Measurements from ENCODE around the gene PAK1.

PAK1 gene

DNA sequence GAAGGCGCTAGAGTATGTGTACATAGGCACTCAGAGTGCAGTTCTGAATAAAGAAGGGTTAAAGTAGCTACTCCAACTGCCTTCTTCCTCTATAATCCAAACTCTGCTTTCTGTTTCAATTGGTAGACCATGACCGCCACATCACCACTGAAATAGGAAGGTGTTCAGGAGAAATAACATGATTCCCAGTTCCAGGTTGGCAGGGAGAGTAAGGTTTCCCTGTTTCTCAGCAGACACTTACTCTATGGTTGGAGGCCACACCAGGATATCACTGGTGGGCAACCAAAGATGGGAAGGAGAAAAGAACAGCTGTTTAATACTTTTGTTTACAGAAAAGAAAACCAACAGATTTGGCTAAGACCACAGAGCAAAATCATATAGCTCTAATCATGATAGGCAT lies 37.9 kb downstream of the PAK1 start:
- DNase-seq, result no peak

DNA sequence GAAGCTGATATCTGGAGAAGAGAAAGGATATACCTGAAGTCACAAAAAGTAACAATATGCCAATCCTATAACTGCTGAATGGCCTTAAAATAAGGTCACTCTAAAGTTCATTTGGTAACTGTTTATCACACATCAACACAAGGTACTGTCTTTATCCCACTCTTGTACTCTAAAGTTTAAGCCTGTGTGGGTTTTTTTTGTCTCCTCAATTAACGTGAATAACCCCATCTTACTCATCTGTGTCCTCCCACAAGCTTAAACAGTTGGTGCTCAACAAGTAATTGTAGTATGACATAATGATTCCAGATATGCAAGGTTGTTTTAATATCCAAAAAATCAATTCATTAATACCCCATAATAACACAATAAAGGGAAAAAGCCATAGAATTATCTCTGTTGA lies 42.1 kb downstream of the PAK1 start:
- no peak for DNase-seq

DNA sequence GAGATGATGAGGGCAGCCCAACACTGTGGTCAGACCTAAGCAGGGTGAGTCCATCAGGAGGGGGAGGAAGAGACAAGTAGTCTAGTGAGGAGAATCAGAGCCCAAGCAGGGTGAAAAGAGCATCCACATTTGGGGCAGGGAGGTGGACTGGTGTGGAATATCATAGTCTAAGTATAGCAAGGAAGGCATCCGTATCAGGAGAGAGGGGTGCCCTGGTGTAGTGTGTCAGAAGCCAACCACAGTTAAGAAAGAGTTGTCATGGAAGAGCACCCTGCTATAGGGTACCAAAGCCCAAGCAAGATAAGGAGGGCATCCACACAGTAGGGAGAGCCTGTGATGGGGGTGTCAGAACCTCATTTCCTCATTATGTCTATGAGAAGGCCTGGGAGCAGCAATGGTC lies 45.3 kb downstream of the PAK1 start:
- no peak for DNase-seq

DNA sequence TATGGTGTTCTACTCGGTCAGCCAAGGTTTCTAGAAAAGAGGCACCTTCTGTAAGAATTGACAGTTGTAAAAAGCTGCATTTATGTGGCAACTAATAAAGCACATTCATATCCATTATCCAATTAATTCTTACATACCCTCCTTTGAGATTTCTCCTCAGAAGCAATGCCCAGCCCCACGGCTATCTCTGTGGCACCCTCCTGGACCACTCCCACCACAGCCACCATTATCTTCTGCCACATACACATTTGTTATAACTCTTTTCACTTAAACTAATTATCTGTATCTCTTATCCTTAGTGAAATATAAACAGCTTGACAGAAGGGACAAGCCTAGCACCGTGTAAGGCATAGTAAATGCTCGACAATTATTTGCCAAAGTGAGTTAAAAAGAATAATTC lies 48.5 kb downstream of the PAK1 start:
- DNase-seq, result no peak

DNA sequence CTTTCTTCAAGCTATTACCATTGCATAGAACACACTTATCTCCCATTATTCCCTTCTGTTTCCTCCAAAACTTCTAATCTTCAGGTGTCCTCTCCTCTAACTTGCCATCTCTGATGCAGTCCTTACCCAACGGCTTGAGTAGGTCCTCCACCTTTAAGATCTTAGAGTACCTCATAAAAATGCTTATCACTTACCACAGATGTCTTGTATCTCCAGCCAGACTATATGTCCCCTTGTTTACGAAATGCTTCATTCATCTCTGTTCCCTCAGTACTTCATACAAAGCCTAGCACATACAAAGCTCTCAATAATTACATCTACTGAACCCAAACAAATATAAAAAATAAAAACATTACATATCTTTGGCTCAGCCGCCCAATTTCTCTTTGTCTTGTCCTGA lies 49.2 kb downstream of the PAK1 start:
- DNase-seq, result no peak

DNA sequence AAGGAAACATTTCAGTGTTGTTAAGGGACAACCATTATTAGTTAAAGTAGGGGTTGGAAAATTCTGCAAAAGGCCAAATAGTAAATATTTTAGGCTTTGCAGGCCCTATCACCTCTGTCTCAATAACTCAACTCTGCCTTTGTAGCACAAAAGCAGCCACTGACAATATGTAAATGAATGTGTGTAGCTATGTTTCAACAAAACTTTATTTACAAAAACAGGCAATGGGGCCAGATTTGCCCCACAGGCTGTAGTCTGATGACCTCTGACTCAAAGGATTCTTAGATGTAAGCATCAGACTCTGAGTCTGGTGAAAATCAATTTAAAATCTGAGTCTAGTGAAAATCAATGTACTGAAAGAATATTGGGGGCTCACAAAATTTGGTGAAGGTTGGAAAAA lies 50.3 kb downstream of the PAK1 start:
- no peak for DNase-seq

DNA sequence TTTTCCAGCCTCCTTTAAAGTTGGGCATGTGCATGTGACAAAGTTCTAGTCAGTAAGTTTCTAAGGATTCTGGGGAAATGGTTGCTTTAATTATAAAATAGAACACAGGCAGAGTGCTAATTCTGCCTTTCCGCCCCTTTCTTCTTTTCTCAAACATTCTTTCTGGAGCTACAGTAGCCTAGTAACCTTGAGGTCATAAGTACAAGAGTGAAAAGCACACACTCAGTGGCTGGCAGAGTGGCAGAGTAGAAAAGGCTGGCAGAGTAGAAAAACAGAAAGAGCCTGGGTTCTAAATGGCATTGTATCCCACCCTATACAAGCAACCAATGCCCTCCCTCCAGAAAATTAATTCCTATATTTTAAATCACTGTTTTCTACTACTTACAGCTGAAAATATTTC lies 51.2 kb downstream of the PAK1 start:
- DNase-seq, result no peak

DNA sequence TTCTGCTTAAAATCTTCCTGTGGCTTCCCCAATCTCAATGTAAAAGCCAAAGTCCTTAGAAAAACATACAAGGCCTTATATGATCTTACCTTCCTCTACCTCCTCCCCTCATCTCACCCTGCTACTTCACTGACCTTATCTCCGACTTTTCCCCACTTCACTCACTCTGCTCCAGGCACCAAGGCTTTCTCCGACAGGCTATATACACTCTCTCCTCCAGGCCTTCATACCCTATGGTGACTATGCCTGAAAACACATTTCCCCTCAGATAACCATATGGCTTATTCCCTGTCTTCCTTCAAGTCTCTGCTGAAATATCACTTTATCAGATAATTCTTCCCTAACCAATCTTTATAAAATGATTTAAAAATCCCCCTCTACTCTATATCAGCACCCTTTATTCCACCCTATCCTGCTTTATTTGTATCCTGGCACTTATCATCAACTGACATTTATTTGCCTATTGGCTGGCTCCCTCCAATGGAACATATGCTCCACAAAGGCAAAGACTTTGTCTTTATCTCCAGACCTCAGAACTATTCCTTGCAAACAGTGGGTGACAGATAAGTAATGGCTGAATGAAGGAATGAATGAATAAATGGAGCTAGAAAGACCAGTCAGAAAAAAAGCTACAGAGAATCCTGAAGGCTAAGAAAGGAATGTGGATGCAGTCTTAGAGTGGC lies 52.7 kb downstream of the PAK1 start:
- DNase-seq, result no peak

DNA sequence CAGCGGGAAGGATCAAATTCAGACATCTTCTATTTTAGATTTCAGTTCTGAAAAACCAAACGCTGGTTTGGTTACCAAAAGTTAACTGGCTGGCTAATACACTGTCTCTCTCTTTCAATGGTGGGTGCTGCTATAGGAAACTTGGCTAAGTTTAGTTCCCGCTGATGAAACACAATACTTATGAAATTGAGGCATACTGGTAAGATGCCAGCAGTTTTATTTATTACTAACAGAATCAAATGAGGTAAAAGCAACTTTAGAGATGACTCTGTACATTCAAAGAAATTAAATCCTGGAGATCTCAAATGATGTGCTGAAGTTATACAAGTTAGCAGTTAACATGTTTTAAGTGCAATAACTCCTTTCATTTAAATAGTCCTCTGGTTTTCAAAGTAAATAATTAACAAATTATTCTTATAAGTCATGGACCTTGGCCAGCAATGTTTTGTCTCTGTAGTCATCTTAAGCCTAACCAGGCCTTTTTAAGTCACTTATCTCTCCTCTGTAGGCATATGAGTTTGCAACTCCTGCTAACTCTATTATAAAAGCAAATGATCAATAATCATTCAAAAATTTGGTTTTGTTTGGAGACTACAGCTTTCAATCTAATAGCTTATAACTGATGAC lies 54.8 kb downstream of the PAK1 start:
- no peak for DNase-seq

DNA sequence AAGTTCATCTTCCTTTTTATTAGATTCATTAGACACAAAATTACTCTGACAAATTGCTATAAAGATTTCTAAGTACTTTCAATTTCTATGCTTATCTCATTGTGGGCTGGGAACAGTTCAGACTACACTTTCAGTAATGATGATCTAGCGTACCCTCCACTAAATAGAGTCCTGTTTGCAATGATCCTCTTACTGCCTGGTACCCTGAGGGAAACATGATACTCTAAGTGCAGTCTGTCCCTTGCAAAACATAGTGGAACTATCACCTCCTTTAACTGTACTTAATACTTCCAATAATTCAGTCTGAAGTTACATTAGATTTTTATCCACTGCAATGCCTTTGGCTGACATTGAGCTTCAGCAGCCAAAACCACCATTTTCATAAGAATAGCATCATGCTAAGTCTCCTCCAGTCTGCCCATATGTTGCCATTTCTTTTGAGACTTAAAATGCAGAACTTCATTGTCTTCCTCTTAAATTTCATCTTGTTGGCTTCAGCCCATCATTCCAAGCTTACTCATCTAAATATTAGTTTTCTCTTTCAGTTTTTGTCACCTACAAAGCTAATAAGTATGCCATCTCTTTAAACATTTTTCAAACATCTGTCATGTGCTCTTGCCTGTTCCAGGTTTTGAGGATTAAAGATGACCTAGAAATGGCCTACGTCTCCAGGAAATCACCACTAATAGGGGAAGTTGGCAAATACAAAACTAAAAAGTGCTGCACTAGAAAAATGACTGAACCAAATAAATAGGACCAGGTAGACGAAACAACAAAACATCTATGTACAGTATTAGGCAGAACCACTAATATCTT lies 55.5 kb downstream of the PAK1 start:
- no peak for DNase-seq

DNA sequence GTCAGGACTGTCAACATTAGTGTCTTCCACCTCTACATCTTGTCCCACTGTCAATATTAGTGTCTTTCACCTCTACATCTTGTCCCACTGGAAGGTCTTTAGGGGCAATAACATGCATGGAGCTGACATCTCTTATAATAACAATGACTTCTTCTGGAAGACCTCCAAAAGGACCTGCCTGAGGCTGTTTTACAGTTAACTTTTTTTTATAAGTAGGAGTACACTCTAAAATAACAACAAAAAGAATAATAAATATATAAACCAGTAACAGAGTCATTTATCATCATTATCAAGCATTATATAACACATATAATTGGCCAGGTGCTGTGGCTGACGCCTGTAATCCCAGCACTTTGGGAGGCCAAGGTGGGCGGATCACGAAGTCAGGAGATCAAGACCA lies 57.5 kb downstream of the PAK1 start:
- no peak for DNase-seq

DNA sequence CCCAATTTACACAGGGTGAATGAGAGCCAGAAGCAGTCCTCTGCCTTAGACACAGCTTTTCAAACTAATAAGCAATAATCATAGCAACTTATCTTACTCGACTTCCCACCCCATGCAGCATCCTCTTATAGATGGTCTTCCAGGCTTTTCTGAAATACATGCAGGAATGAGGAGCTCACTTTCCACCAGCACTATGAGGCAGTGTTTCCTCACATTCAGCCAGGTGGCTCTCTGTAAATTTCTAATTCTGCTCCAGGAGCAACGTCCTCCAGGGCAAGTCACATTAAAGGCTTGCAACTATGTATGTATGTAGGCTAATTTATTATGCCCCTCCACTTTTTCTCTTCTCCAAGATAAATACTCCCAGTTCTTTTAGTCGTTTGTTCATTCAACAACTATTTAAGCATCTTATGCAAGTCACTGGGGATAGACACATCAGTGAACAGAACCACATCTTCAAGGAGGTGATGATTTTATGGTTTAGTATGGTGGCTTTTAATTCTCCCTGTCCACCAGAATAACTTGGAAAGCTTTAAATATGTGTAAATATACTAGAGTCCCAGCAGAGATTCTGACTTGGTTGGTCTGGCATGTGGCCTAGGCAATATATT lies 59.9 kb downstream of the PAK1 start:
- no peak for DNase-seq

DNA sequence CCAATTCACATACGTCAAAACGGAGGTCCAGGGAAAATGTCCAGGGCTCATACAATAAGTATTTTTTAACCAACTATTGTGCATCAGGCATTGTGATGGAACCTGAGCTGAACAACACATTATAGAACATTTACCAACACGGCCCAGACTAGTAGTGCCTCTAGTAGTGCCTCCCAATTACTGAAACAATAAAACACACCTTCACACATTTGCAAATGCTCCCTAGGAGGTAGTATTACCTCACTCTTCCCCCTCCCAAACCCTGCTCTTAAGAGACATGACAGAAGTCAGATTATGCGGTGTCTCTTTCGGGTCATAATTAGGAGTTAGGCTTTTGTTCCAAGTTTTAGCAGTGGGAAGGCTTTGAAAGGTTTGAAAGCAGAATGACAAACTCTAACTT lies 61.1 kb downstream of the PAK1 start:
- no peak for DNase-seq

DNA sequence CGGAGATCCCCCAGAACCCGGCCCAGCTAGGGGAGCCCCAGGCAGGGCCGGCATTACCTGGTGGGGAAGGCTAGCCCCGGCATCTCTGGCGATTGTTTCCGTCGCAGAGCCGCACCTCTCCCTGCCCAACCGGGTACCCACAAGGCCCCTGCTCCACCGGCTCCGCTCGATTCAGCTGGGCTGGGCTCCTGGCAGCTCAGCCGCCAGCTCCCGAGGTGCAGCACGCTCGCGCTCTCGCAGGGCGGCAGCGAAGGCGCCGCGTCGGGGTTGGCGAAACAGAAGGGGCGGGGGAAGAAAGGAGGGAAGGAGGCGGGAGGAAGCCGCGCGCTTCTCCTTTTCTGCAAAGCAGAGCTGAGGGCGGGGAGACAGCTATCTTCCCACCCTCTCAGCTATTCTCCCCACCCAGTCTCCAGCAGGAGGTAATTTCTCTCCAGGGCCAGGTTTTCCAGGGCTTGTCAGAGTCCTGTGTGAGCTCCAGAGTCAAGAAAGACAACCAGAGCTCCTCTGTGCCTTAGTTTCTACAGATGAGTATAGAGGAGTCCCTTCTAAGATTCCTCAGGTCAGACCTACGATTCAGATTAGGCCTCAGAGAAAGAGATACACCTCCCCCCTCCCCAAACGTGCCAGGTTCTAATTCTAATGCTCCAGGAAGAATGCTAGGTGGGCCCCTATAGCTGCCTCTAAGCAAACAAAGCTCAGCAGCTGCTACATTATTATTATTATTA lies 62.0 kb downstream of the PAK1 start:
- peak; percentile 66 for DNase-seq

DNA sequence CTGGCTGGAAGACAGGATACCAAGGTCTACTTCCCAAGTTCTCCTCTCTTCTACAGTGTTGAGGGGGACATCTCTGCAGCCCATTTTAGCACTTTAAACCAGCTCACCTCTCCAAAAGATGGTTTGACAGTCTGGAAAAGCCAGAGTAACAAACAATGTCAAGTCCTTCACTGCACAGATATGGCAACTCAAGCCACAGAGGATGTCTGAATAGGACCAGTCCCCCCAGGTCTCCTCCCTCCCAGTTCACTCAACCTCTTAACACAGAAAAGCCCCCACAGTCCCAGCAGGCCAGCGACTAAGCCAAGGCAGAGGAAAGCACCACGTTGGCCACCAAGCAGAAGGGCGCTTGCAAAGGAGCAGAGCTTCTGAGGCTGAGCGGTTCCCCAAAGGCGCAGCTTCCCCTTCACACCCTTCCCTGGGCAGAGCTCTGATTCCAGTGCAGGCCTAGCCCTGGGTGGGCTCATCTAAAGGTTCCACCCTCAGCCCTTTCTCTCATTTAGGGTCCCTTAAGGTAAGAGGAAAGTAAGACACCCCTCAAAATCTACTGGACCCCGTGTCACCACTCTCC lies 62.7 kb downstream of the PAK1 start:
- DNase-seq, result no peak

DNA sequence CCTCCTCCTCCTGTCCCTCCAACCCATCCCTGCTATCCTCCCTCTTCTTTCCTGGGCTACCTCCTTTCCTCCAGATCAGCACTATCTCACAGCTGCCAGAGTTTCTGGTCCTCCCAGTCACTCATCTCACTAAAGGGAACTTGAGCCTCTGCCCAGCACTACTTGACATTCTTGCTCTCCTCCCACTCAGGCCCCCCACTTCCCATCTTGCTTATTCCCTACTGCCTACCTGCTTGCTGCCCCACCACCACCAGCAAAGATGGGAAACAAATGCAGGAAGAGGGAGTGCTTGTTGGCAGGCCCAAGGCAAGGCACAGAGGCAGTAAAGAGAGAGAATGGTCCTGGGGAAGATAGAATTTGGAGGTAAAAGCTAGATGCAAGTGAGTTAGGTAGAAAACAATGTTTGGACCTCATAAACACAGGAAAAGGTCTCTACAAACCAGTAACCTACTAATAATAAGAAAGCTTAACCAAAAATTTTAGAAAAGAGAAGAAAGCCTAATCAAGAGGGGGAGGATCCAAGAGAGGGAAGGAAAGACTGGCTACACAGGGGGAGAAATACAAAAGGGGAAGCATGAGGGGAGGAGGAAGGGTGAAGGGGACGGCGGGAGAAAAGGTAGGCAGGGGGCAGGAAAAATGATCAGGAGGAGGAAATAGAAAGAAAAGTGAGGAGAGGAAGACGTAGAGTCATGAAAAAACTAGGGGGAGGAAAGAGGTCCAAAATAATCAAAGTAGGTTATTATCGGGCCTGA lies 63.6 kb downstream of the PAK1 start:
- no peak for DNase-seq

DNA sequence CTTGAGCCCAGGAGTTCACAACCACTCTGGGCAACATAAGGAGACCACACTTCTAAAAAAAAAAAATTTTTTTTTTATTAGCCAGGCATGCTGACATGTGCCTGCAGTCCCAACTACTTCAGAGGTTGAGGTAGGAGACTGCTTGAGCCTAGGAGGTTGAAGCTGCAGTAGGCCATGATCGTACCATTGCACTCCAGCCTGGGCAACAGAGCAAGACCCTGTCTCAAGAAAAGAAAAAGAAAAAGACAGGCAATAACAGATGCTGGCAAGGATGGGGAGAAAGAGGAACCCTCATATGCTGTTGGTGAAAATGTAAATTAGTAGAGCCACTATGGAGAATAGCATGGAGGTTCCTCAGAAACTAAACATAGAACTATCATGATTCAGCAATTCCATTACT lies 64.8 kb downstream of the PAK1 start:
- no peak for DNase-seq

DNA sequence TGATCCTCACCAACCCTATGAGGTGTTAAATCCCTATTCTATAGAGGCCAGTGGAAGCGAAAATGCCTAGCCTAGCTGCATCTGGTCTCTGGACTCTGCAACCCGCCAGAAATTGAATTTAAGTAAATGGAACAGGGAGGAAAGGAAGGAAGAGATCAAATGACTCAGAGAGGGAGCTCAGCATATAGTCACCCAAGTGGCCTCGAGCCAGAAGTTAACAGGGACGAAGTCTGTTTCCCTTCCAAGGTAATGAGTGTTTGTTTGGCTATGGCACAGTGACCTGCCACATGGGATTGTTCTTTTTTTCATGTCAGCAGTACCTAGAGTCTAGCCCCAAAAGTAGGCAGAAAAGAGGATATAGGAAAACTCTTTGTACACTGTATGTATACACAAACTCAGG lies 66.3 kb downstream of the PAK1 start:
- no peak for DNase-seq

DNA sequence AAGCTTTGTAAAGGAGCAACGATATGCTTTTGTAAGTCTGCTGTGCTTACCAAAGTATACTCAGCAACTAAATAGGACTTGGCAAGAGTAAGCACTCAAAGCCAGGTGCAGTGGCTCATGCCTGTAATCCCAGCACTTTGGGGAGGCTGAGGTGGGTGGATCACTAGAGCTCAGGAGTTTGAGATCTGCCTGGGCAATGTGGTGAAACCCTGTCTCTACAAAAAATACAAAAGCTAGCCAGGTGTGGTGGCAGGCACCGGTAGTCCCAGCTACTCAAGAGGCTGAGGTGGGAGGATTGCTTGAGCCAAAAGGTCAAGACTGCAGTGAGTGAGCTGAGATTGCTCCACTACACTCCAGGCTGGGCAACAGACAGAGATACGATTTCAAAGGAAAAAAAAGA lies 67.5 kb downstream of the PAK1 start:
- no peak for DNase-seq

DNA sequence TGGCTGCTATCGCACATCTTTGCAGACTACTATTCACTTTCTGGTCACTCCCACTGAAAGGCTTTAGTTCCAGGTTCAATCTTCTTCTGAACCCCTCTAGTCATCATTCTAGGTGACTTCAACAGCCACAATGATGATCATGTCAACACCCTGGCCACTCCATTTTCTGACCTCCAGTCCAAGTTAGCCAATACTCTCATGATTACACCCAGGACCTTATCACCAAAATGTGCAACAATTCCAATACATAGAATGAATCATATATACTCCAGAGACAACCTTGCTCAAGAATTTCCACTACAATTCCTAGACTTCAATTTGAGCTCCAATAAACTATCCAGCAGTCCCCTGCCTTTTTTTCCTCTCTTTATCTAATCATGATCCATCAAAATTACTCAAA lies 70.7 kb downstream of the PAK1 start:
- no peak for DNase-seq

DNA sequence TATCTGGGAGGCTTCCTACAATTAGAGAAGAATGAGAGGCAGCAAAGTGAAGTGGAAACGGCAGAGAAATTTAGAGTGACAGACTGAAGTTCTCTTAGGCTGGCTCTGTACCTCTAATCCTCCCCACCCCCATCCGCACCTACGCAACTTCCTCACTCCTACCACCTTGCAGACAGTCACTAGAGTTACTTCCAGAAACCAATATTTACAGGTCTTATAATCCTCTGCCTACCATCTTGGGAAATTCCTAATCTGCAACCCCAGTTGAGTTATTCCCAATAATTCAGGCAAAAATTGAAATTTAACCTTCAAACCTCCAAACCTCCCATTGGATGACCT lies 71.7 kb downstream of the PAK1 start:
- DNase-seq, result no peak
